HG02571 (cell line): ENCODE results near the gene PPTC7.

Experiments
- ATAC-seq: cut with Tn5 transposase; IDR thresholded peaks from one replicate; pipeline ENCODE4 v1.9.1; 2021; ENCODE audit warnings: mild to moderate bottlenecking, moderate library complexity; ENCODE audit not compliant: unreplicated experiment

PPTC7 gene

DNA sequence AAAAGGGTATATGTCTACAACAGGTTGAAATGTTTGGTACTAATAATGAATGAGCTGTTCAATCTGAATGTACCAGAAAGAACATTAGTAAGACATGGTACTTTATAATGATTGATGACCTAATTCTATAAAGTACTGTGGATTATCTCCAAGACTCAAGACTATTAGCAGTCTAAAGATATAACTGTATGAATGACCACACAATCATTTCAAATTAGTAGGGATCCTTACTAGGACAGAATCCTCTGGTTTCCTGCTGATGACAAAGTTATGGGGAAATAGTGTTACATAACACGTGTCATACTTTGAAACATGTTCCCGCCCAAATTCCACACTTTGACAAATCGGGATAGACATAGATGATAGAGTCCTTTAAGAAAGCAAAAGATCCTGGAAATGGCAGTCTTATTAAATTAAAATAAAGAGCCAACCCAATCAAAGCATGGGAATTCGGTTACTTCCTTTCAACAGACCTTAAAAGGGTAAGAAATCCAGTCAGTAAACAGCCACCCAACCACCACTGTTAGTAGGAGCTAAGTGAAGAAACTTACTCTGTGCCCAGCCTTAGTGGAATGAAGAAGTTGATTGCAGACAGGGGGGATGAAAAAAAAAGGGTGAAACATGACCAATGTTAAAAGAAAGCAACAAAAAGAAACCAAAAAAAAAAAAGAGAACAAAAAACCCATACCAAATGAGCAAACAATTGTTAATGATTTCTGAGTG is 84.0 kb downstream of the PPTC7 start:
- no peak for ATAC-seq
